ENCODE data around the gene ANKHD1. TPM values are rescaled to one million over a fixed set of nuclear protein-coding genes. Genes with fewer than 3 reads are reported as not detected.

The ANKHD1 gene
- total RNA-seq, 1 experiment from 2014 or later: 140 TPM

DNA sequence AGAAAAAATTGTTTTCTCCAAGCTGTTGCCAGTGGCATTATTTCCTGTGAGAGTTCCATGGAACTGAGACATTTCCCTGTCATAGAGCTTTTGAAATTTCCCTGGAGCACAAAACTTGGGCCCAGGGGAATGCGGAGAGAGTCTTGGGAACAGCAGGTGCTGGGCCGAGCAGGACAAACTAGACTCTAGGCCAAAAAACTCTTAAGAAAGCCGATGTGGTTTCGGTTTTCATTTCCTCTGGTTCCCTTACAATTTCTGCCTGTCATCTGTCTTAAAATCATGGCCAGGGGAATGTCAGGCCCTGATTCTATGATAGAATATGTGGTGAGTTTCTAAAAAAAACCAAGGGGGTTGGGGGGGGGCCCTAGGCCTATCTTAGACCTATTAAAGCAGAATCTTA is 167.6 kb downstream of the ANKHD1 start:
- CTCF ChIA-PET: interaction anchor here (0.6 kb wide), 1 partner anchor 101 kb away, joined by 5 read pairs; no protein-coding TSS in a partner anchor
- H3K9me3 ChIP-seq (ENCODE audit: control insufficient read depth, insufficient read depth, low read depth, low read length): no peaks in the 10 kb centered on the region
- POLR2A ChIA-PET: interaction anchor here (0.6 kb wide), 1 partner anchor 39 kb away, joined by 9 read pairs; no protein-coding TSS in a partner anchor

DNA sequence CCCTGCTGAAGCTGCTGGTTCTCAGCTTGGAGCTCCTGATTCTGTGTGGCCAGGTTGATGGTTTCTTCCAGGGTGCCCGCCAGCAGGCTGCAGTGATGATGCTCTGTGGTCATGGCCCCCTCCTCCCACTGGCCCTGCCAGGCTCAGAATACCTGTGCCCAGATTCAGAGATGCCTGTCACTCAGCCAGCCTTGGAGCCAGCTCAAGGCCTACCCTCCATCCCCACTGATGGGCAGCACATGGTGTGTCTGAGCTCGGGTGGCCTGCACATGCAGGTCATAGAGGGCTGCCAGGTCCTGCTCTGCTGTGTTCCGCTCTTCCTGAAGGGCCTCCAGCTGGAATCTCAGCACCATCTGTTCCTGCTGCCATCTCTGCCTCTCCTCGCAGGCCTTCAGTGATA is 168.4 kb downstream of the ANKHD1 start:
- intact Hi-C loops (cut with micrococcal nuclease; ENCODE audit: unreplicated experiment) (loop anchor here (10.0 kb wide), 1 partner anchor 145 kb away; no protein-coding TSS in a partner anchor), in situ Hi-C loops (cut with HindIII; ENCODE audit: low pct_unique_long_range_greater_than_20kb, low sequenced_read_pairs) (no loop called here)
- BruUV-seq (replicated peaks): no TSS peak
- TF ChIP-seq REST (IDR thresholded peaks at IDR 0.05; ENCODE audit: insufficient read depth in 1 of 2, low read depth in 2 of 2, low read length in 1 of 2) (no peak), TCF7L2 (IDR thresholded peaks at IDR 0.05; ENCODE audit: low read depth, low read length) (no peak), POLR2AphosphoS5 (IDR thresholded peaks at IDR 0.05; ENCODE audit: low read depth, low read length) (no peak), SIN3A (IDR thresholded peaks at IDR 0.05; ENCODE audit: borderline replicate concordance, insufficient read depth, low read depth, low read length) (no peak)
- TF ChIP-seq, protein P1, sequence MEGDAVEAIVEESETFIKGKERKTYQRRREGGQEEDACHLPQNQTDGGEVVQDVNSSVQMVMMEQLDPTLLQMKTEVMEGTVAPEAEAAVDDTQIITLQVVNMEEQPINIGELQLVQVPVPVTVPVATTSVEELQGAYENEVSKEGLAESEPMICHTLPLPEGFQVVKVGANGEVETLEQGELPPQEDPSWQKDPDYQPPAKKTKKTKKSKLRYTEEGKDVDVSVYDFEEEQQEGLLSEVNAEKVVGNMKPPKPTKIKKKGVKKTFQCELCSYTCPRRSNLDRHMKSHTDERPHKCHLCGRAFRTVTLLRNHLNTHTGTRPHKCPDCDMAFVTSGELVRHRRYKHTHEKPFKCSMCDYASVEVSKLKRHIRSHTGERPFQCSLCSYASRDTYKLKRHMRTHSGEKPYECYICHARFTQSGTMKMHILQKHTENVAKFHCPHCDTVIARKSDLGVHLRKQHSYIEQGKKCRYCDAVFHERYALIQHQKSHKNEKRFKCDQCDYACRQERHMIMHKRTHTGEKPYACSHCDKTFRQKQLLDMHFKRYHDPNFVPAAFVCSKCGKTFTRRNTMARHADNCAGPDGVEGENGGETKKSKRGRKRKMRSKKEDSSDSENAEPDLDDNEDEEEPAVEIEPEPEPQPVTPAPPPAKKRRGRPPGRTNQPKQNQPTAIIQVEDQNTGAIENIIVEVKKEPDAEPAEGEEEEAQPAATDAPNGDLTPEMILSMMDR (IDR thresholded peaks at IDR 0.05): no peak
- CTCF ChIA-PET: interaction anchor here (0.5 to 0.6 kb wide), 2 partner anchors 100 to 204 kb away, joined by 3 to 5 read pairs; no protein-coding TSS in a partner anchor
- peaks cover 9% of the 10 kb centered on the region for H3K36me3 ChIP-seq (ENCODE audit: control insufficient read depth, insufficient read depth, low read length)
- peaks cover 14% of the 10 kb centered on the region for H3K4me1 ChIP-seq (ENCODE audit: control insufficient read depth, insufficient read depth, low read length)
- H3K4me3 ChIP-seq (ENCODE audit: low read depth in 2 of 2, low read length in 2 of 2): no peak overlapping the region
- POLR2A ChIA-PET: no interaction called here
- ATAC-seq (no peak), DNase-seq (ENCODE audit: low read depth, low spot score) (no peak)
- H3K9me3 ChIP-seq (ENCODE audit: control insufficient read depth, insufficient read depth, low read depth, low read length): no peaks in the 10 kb centered on the region
- H3K27ac ChIP-seq (ENCODE audit: low read length): no peak overlapping the region
- no peaks in the 10 kb centered on the region for H3K27me3 ChIP-seq (ENCODE audit: control insufficient read depth, insufficient read depth, low read length)

More for the DNA sequence above, 167.6 kb downstream of the ANKHD1 start:
- no peak for ATAC-seq
- no peak overlapping the region for H3K27ac ChIP-seq (ENCODE audit: low read length)
- no peaks in the 10 kb centered on the region for H3K27me3 ChIP-seq (ENCODE audit: control insufficient read depth, insufficient read depth, low read length)
- intact Hi-C loops (cut with micrococcal nuclease; ENCODE audit: unreplicated experiment): no loop called here
- peaks cover 9% of the 10 kb centered on the region for H3K36me3 ChIP-seq (ENCODE audit: control insufficient read depth, insufficient read depth, low read length)
- no TSS peak for BruUV-seq (replicated peaks)
- TF ChIP-seq SIN3A (IDR thresholded peaks at IDR 0.05; ENCODE audit: borderline replicate concordance, insufficient read depth, low read depth, low read length): no peak
- no peak for TF ChIP-seq TCF7L2 (IDR thresholded peaks at IDR 0.05; ENCODE audit: low read depth, low read length)
- TF ChIP-seq, protein P1 (IDR thresholded peaks at IDR 0.05): no peak
- TF ChIP-seq REST (IDR thresholded peaks at IDR 0.05; ENCODE audit: insufficient read depth in 1 of 2, low read depth in 2 of 2, low read length in 1 of 2): no peak
- no peak for TF ChIP-seq POLR2AphosphoS5 (IDR thresholded peaks at IDR 0.05; ENCODE audit: low read depth, low read length)
- no peak overlapping the region for H3K4me3 ChIP-seq (ENCODE audit: low read depth in 2 of 2, low read length in 2 of 2)
- H3K4me1 ChIP-seq (ENCODE audit: control insufficient read depth, insufficient read depth, low read length): peaks cover 14% of the 10 kb centered on the region
- no peak for DNase-seq (ENCODE audit: low read depth, low spot score)
- in situ Hi-C loops (cut with HindIII; ENCODE audit: low pct_unique_long_range_greater_than_20kb, low sequenced_read_pairs): no loop called here
